Posterior cingulate gyrus (tissue), 11 donors: Measurements from ENCODE around the gene GPR32.
"Not testable (repeated sequence)": the region's sequence is repeated elsewhere in the genome, so short reads cannot be mapped to it uniquely, and the experiment has no call there.

Experiments
- DNase-seq, 10 donors: peaks; one replicate each; pipeline versions ENCODE4 v3.0.0 to v3.0.0-alpha.2; 2020 to 2021; ENCODE audit warnings: mixed read lengths in 3 of 10
- intact Hi-C: fragments of 100-400 bp; cut with DNase I; formaldehyde crosslinking; loops from one replicate; pipeline ENCODE4 v1.15.1; 2023

GPR32 gene

GRCh38 chr19:50778906-50779430 is 8.7 kb downstream of the GPR32 start:
- no peak for DNase-seq
- intact Hi-C loops: no loop called here

DNA sequence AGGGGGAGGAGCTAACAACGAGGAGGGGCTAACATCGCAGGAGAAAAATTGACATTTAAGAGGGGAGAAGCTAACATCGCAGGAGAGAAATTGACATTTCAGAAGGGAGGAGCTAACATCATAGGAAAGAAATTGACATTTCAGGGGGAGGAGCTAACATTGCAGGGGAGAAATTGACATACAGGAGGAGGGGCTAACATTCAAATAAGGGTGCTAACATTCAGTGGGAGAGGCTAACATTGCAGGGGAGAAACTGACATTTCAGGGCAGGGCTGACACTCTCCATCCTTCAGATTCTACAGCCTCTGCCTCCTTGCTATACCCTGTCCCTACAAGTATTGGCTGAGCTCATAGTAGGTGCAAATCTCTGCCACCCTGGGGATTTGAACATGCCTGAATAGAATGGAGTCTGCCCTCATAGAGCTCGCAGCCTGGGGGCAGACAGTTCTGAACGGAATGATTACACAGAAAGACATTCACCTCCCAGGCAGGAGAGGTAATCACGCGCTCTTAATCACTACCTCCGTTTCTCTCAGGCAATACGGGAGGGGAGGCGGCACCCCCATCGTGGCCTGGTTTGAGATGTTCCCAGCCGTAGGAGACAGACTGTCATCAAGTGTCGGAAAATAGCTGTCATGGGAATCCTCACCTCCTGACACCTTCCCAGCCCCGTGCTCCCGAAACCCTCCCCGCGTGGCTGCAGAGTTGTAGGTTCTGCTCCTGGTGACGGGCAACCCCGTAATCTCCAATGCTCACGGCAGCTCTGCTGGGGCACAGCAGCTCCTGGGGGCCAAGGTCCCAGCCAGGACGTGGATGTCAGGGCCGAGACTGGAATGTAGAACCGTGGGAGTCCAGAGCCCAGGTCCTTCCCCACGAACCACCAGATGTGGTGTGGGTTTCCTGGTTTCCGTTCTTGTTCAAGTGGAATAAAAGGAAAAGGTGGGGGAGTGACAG is 9.5 kb downstream of the GPR32 start:
- no peak for DNase-seq
- intact Hi-C loops: loop anchor here (5.0 kb wide), 2 partner anchors 57 to 72 kb away; partner anchors contain the start of gene CLEC11A

DNA sequence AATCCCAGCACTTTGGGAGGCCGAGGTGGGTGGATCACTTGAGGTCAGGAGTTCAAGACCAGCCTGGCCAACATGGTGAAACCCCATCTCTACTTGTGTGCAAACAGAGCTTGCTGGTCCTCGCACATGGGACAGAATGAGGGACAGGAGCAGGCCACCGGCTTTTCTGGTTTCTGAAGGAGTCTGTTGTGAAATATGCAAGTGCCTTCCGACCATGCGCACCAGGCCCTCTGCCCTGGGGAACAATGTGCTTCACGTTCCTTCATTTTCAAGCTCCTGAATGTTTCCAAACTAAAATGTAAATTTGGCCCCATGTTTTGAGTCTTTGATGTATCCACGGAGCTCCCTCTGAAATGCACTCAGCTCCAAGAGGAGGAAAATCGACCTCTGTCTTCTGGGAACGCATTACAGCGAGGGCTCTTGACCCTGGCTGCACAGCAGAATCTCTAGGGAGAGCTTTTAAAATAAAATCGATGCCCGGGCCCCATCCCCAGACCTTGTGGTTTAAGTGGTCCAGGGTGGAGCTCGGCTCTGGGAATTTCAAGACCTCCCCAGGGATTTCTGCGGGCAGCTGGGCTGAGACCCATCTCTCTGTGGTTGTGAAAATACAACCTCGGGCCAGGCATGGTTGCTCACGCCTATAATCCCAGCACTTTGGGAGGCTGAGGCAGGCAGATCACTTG is 10.6 kb downstream of the GPR32 start:
- no peak for DNase-seq
- intact Hi-C loops: loop anchor here (5.0 kb wide), 2 partner anchors 59 to 74 kb away; partner anchors contain the start of gene CLEC11A

- intact Hi-C loops: loop anchor here (1.0 to 5.0 kb wide), 4 partner anchors 61 to 415 kb away; partner anchors contain the start of gene CLEC11A
- DNase-seq: not testable (repeated sequence)
Observed at GRCh38 chr19:50783848-50784152, 13.5 kb downstream of the GPR32 start.

DNA sequence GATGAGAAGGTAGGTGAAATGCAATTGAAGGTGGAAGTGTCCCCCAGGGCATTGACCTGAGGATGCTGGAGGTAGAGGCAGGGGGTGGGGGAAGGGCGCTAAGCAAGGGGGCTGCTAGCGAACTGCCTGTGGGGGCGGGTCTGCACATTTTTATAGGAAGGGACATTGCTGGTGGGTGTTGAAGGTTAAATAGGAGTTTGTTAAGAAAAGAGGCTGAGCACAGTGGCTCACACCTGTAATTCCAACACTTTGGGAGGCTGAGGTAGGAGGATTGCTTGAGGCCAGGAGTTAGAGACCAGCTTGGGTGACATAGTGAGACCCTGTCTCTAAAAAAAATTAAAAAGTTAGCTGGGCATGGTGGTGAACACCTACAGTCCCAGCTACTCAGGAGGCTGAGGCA is 14.4 kb downstream of the GPR32 start:
- intact Hi-C loops: loop anchor here (5.0 kb wide), 2 partner anchors 62 to 77 kb away; partner anchors contain the start of gene CLEC11A
- no peak for DNase-seq

DNA sequence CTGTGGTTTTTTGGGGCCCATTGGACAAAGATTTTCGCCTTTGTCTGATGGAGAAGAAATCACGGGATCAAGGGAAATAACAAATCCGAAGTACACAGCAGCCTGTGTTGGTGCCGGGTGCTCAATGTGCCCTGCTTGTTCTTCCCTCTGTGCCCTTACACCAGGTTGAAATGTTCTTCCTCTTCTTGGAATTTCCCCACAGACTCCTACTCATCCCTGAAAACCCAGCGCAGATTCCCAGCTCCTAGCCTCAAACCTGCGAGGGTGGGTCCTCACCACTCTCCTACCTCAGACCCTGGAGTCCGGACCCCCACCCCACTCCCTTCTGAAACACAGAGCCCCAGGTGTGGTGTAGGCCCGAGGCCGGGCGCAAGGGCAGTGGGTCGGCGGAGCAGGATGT is 15.1 kb downstream of the GPR32 start:
- DNase-seq: no peak
- intact Hi-C loops: no loop called here

DNA sequence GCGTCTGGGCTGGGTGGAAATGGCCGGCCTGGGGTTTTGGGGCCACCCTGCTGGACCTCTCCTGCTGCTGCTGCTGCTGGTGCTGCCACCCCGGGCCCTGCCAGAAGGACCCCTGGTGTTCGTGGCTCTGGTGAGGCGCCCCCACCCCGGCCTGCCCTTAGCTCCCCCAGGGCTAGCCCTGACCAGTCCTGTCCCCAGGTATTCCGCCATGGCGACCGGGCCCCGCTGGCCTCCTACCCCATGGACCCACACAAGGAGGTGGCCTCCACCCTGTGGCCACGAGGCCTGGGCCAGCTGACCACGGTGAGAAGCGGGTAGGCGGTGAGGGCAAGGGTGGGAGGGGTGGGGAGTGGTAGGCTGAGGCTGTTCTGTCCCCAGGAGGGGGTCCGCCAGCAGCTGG is 20.1 kb downstream of the GPR32 start, which contains the start of gene ACP4:
Gene ACP4 (plus strand): TSS at position 20 of the 400 bp plus-strand sequence. CDS start 0 bp downstream, at position 20.
- no peak for DNase-seq
- intact Hi-C loops: no loop called here

GRCh38 chr19:50790922-50791467 is 20.7 kb downstream of the GPR32 start:
- intact Hi-C loops: no loop called here
- no peak for DNase-seq

GRCh38 chr19:50791594-50792271 is 21.5 kb downstream of the GPR32 start:
- peak in 1 of 10 donors; percentile 77 for DNase-seq
- intact Hi-C loops: no loop called here

- intact Hi-C loops: no loop called here
- no peak for DNase-seq
Observed at GRCh38 chr19:50792272-50793250, 22.3 kb downstream of the GPR32 start.

DNA sequence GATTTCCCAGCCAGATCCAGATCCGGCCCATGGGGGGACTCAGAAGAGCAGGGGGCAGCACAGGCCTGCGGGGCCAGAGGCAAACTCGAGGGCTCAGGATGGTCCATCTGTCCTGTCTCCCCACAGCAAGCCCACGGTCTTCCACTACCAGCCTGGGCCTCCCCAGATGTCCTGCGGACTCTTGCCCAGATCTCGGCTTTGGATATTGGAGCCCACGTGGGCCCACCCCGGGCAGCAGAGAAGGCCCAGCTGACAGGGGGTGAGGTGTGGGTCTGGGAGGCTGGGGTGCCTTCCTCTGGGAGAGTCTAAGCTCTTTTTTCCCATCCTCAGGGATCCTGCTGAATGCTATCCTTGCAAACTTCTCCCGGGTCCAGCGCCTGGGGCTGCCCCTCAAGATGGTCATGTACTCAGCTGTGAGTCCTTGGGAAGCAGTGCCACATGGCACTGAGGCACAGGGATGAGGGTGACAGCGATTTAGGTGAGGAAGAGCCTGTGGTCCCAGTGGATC is 23.3 kb downstream of the GPR32 start:
- intact Hi-C loops: no loop called here

GRCh38 chr19:50794074-50794875 is 24.0 kb downstream of the GPR32 start:
- DNase-seq: peak in 2 of 10 donors; percentile 49 to 80
- intact Hi-C loops: no loop called here

More for the DNA sequence above, 23.3 kb downstream of the GPR32 start:
- no peak for DNase-seq

- intact Hi-C loops: no loop called here
- DNase-seq: peak in 1 of 10 donors; percentile 69
Observed at GRCh38 chr19:50794876-50795663, 24.8 kb downstream of the GPR32 start.

- intact Hi-C loops: no loop called here
- peak in 1 of 10 donors; percentile 6 for DNase-seq
Observed at GRCh38 chr19:50795664-50796073, 25.4 kb downstream of the GPR32 start.

DNA sequence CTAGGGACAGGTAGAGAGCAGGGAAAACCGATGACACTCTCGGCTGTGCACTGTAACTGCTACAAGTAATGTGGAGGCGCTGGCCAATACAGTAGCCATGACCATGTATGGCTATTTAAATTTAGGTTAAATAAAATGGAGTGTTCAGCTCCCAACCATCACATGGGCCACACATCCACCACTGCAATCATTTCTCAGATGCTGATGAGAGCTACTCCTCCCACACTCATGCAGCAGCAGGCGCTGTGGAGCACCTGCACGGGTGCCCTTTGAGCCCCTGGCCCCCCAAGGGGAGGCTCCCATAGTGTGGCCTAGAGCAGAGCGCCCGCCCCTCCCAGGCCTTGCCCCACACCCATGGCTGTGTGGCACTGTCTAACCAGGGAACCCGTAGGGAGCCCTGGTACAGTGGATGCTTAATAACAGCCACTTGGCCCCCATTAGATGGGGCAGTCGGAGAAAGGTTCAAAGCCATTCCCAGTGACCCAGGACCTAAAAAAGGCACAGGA is 25.9 kb downstream of the GPR32 start:
- DNase-seq: peak in 1 of 10 donors; percentile 4

GRCh38 chr19:50796634-50797428 is 26.6 kb downstream of the GPR32 start:
- intact Hi-C loops: no loop called here
- DNase-seq: peak in 1 of 10 donors; percentile 2

More for the DNA sequence above, 25.9 kb downstream of the GPR32 start:
- intact Hi-C loops: no loop called here
